HG02798 (cell line): ENCODE results near the gene SPOCK1.
A peak's percentile ranks its signal among the peaks of the same experiment; 100 is the strongest.
"Not testable (repeated sequence)": the region's sequence is repeated elsewhere in the genome, so short reads cannot be mapped to it uniquely, and the experiment has no call there.

Experiments used
- ATAC-seq: cut with Tn5 transposase; IDR thresholded peaks from one replicate; pipeline ENCODE4 v1.9.1; 2021; ENCODE audit warnings: mild to moderate bottlenecking; ENCODE audit not compliant: unreplicated experiment, poor library complexity

Gene SPOCK1

GRCh38 chr5:137498736-137499505, at the start of gene SPOCK1:
TSS of gene SPOCK1 (minus strand) at chr5:137499326.
- ATAC-seq: peak; percentile 92

GRCh38 chr5:137545956-137546355, 46.8 kb upstream of the SPOCK1 start:
- ATAC-seq: no peak

GRCh38 chr5:137535449-137535848, 36.3 kb upstream of the SPOCK1 start:
- not testable (repeated sequence) for ATAC-seq

- no peak for ATAC-seq
These were observed 34.8 kb upstream of the SPOCK1 start for GRCh38 chr5:137533963-137534362.

- ATAC-seq: no peak
These were observed 32.1 kb upstream of the SPOCK1 start for GRCh38 chr5:137531266-137531665.

- no peak for ATAC-seq
These were observed 22.1 kb upstream of the SPOCK1 start for GRCh38 chr5:137521246-137521645.

- no peak for ATAC-seq
These were observed 17.8 kb upstream of the SPOCK1 start for GRCh38 chr5:137516961-137517360.

- ATAC-seq: no peak
These were observed 17.2 kb upstream of the SPOCK1 start for GRCh38 chr5:137516251-137516797.

GRCh38 chr5:137515238-137515637, 16.1 kb upstream of the SPOCK1 start:
- no peak for ATAC-seq

GRCh38 chr5:137510671-137511070, 11.5 kb upstream of the SPOCK1 start:
- no peak for ATAC-seq

GRCh38 chr5:137507150-137507549, 8.0 kb upstream of the SPOCK1 start:
- no peak for ATAC-seq

GRCh38 chr5:137506296-137506695, 7.2 kb upstream of the SPOCK1 start:
- ATAC-seq: no peak

GRCh38 chr5:137504916-137505315, 5.8 kb upstream of the SPOCK1 start:
- no peak for ATAC-seq

- no peak for ATAC-seq
These were observed 4.3 kb upstream of the SPOCK1 start for GRCh38 chr5:137503456-137503855.

GRCh38 chr5:137502632-137503031, 3.5 kb upstream of the SPOCK1 start:
- no peak for ATAC-seq

- no peak for ATAC-seq
These were observed 2.8 kb upstream of the SPOCK1 start for GRCh38 chr5:137501846-137502406.

- ATAC-seq: no peak
These were observed 2.1 kb upstream of the SPOCK1 start for GRCh38 chr5:137501226-137501625.

- no peak for ATAC-seq
These were observed 1.6 kb upstream of the SPOCK1 start for GRCh38 chr5:137500615-137501225.

GRCh38 chr5:137499506-137499847, 351 bp upstream of the SPOCK1 start:
- not testable (repeated sequence) for ATAC-seq

GRCh38 chr5:137498301-137498735, 808 bp downstream of the SPOCK1 start:
- no peak for ATAC-seq
